ENCODE results near the gene SLC25A42. TPM values are rescaled to one million over a fixed set of nuclear protein-coding genes. Genes with fewer than 3 reads are reported as not detected.

Gene SLC25A42
- total and polyA plus RNA-seq, 2 donors (not counting 1 experiment from before 2014, with no cell fraction given), result 36.5 to 83.9 TPM

DNA sequence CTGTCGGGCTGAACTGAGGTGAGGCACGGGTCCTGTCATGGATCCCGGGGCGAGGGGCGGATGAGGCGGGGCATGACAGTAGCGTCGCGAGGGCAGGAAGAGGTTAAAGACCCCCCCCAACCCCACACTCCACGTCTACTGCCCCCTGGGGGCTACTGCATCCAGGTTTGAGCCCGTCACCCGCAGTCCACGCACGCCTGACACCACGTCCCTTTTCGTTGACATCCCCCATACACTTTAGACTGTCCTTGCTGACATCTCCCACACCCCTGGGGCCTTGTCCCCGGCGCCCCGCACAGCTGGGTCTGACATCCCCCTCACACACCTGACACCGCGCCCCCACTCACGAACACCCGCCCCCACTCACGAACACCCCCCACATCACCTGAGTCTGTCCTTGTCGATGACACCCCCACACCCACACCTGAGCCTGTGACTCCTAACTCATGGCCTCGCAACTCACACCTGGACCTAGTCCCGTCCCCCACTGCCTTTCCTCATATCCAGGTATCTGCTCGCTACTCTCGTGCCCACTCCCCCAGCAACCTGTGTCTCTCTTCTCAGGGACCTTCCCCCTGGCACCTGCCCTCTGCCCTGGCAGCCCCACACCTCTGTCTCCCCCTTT is 416 bp downstream of the SLC25A42 start:
- Mint-ChIP-seq H3K9me3 (ENCODE audit: insufficient read depth) (no peaks in the 10 kb centered on the region), H3K27me3 (no peaks in the 10 kb centered on the region), H3K27ac (peak overlapping the region; percentile 92), H3K4me3 (peak overlapping the region; percentile 91), H3K4me1 (peaks cover 45% of the 10 kb centered on the region)
- peak; percentile 9 for ATAC-seq (ENCODE audit: low read depth)
- intact Hi-C loops (cut with micrococcal nuclease), result no loop called here
- H3K4me1 ChIP-seq (ENCODE audit: control insufficient read depth in 2 of 2, insufficient read depth in 2 of 2, low read length in 2 of 2), result peaks cover 35 to 48% of the 10 kb centered on the region in 2 donors
- H3K4me3 ChIP-seq (ENCODE audit: control extremely low read depth in 1 of 5, extremely low read depth in 1 of 5, insufficient read depth in 1 of 5, low read depth in 2 of 5, low read length in 4 of 5), result peak overlapping the region; percentile 78 to 97 (median 84)
- H3K4me2 ChIP-seq (replicated peaks; ENCODE audit: low read depth, low read length, poor library complexity, severe bottlenecking), result peak overlapping the region; percentile 99
- H3K9ac ChIP-seq (ENCODE audit: low read length), result peak overlapping the region; percentile 91
- H3K27me3 ChIP-seq (replicated peaks in 1 of 4; ENCODE audit: control extremely low read depth in 1 of 4, control insufficient read depth in 3 of 4, insufficient read depth in 4 of 4, low read length in 3 of 4), result no peaks in the 10 kb centered on the region
- WGBS (ENCODE audit: insufficient coverage), result 0% methylated on average over 24 of the region's 29 CpGs
- TF ChIP-seq EZH2 (IDR thresholded peaks at IDR 0.05; ENCODE audit: borderline replicate concordance, insufficient read depth, low read depth, low read length, poor library complexity, severe bottlenecking), result no peak
- TF ChIP-seq, protein P1, sequence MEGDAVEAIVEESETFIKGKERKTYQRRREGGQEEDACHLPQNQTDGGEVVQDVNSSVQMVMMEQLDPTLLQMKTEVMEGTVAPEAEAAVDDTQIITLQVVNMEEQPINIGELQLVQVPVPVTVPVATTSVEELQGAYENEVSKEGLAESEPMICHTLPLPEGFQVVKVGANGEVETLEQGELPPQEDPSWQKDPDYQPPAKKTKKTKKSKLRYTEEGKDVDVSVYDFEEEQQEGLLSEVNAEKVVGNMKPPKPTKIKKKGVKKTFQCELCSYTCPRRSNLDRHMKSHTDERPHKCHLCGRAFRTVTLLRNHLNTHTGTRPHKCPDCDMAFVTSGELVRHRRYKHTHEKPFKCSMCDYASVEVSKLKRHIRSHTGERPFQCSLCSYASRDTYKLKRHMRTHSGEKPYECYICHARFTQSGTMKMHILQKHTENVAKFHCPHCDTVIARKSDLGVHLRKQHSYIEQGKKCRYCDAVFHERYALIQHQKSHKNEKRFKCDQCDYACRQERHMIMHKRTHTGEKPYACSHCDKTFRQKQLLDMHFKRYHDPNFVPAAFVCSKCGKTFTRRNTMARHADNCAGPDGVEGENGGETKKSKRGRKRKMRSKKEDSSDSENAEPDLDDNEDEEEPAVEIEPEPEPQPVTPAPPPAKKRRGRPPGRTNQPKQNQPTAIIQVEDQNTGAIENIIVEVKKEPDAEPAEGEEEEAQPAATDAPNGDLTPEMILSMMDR (IDR thresholded peaks at IDR 0.05), result peak; percentile 70
- H3K79me2 ChIP-seq (ENCODE audit: control insufficient read depth, insufficient read depth, low read length), result peaks cover 51% of the 10 kb centered on the region
- peak overlapping the region; percentile 71 to 83 for H3K27ac ChIP-seq (ENCODE audit: low read length in 2 of 2)
- POLR2A ChIA-PET, result interaction anchor here (0.8 to 1.6 kb wide), 2 partner anchors 52 to 128 kb away, joined by 3 to 5 read pairs; partner anchors contain the start of genes BORCS8 and RFXANK
- peaks cover 0 to 3% (median 0%) of the 10 kb centered on the region in 3 donors for H3K9me3 ChIP-seq (ENCODE audit: control extremely low read depth in 1 of 3, control insufficient read depth in 2 of 3, insufficient read depth in 1 of 3, low read length in 2 of 3)
- no peaks in the 10 kb centered on the region for H4K20me1 ChIP-seq (ENCODE audit: control insufficient read depth, insufficient read depth, low read length, poor library complexity, severe bottlenecking)
- CTCF ChIA-PET, result interaction anchor here (0.7 to 2.1 kb wide), 9 partner anchors 10 to 110 kb away, joined by 3 to 11 read pairs (median 5); no protein-coding TSS in a partner anchor
- H2AFZ ChIP-seq (ENCODE audit: insufficient read depth, low read depth, low read length, poor library complexity, severe bottlenecking), result peak overlapping the region; percentile 76
- DNase-seq, result no peak
- H3K36me3 ChIP-seq (replicated peaks in 1 of 2; ENCODE audit: control extremely low read depth in 1 of 2, control insufficient read depth in 1 of 2, extremely low read depth in 1 of 2, insufficient read depth in 2 of 2, low read length in 1 of 2), result no peaks in the 10 kb centered on the region
